H1 (cell line): ENCODE measurements around the gene JPT2.

Source experiments
- CHD2 ChIP-seq: IDR thresholded peaks from 2 replicates; pipeline ENCODE4 v1.6.1; 2012; ENCODE audit warnings: low read length, improper control_type of control experiment
- JUND ChIP-seq: IDR thresholded peaks from 2 replicates; pipeline ENCODE4 v1.6.1; 2011; ENCODE audit warnings: mild to moderate bottlenecking, improper control_type of control experiment, low read length
- POLR2A ChIP-seq, 2 experiments: IDR thresholded peaks; 1 replicate in 1 of 2; 2 replicates in 1 of 2; pipeline ENCODE4 v1.6.1; 2011; ENCODE audit warnings: low read depth in 2 of 2, low read length in 2 of 2, mild to moderate bottlenecking in 2 of 2; ENCODE audit errors: control extremely low read depth in 1 of 2
- TCF12 ChIP-seq: IDR thresholded peaks from 2 replicates; pipeline ENCODE4 v1.6.1; 2011; ENCODE audit warnings: low read depth, mild to moderate bottlenecking, low read length
- TF ChIP-seq, protein P1 (sequence below), 3 experiments: IDR thresholded peaks; 1 replicate in 2 of 3; 2 replicates in 1 of 3; pipeline versions ENCODE4 v1.5.1 to v1.6.1; 2011; ENCODE audit warnings: low read length in 3 of 3, mild to moderate bottlenecking in 3 of 3, inconsistent platforms in 2 of 3, low read depth in 1 of 3, moderate library complexity in 1 of 3; ENCODE audit not compliant: insufficient read depth in 1 of 3; ENCODE audit errors: control extremely low read depth in 1 of 3

DNA sequence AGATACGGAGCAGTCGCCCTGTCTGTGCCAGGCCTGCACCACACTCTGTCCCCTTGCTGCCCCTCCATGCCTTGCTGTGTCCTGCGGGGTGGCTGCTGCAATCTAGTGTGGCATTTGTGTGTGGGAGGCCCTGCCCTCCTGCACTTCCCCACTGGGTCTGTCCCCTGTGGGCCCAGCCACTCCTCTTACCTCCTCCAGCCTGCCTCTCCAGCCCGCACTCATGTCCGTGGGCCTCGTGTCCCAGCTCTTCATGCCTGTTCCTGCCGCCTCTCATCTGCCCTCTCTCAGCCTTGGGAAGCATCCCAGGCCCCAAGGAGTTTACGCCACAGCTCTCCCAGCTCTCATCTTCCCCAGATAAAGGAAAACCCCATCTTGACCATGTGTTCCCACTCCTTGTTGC, 39.3 kb upstream of the JPT2 start:
- TF ChIP-seq TCF12 (no peak), POLR2A (IDR thresholded peaks at IDR 0.05; ENCODE audit: control extremely low read depth in 1 of 2, low read depth in 2 of 2, low read length in 2 of 2) (no peak), CHD2 (no peak), JUND (no peak)
- TF ChIP-seq, protein P1, sequence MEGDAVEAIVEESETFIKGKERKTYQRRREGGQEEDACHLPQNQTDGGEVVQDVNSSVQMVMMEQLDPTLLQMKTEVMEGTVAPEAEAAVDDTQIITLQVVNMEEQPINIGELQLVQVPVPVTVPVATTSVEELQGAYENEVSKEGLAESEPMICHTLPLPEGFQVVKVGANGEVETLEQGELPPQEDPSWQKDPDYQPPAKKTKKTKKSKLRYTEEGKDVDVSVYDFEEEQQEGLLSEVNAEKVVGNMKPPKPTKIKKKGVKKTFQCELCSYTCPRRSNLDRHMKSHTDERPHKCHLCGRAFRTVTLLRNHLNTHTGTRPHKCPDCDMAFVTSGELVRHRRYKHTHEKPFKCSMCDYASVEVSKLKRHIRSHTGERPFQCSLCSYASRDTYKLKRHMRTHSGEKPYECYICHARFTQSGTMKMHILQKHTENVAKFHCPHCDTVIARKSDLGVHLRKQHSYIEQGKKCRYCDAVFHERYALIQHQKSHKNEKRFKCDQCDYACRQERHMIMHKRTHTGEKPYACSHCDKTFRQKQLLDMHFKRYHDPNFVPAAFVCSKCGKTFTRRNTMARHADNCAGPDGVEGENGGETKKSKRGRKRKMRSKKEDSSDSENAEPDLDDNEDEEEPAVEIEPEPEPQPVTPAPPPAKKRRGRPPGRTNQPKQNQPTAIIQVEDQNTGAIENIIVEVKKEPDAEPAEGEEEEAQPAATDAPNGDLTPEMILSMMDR (IDR thresholded peaks at IDR 0.05; ENCODE audit: control extremely low read depth in 1 of 3, insufficient read depth in 1 of 3, low read depth in 1 of 3, low read length in 3 of 3): no peak
